Common myeloid progenitor, CD34-positive (primary cell): ENCODE data around the gene ENDOG.

Source experiments
- CTCF ChIA-PET: fragments of 350-600 bp; sonication (Branson Sonifier 250); formaldehyde crosslinking; loops from one replicate; lab custom pipeline; 2021; ENCODE audit warnings: antibody characterized with exemption; lab: Charles Lee
- POLR2A ChIA-PET: fragments of 350-600 bp; sonication (Branson Sonifier 250); formaldehyde crosslinking; loops from one replicate; lab custom pipeline; 2021; ENCODE audit warnings: antibody characterized with exemption; lab: Charles Lee
- DNase-seq, 3 donors: peaks; one replicate each; pipeline versions ENCODE4 v3.0.0 to v3.0.0-alpha.2; 2013
- H3K27ac ChIP-seq, 2 experiments: 1 replicate in 1 of 2; 2 replicates in 1 of 2; pipeline ENCODE4 v1.7.0; 2013; ENCODE audit warnings: inconsistent platforms in 2 of 2, low read length in 2 of 2, mild to moderate bottlenecking in 2 of 2, low read depth in 1 of 2, moderate library complexity in 1 of 2; ENCODE audit not compliant: severe bottlenecking in 2 of 2, insufficient read depth in 1 of 2, poor library complexity in 1 of 2
- H3K27me3 ChIP-seq, 5 experiments: replicated peaks in 2 of 5; 1 replicate in 3 of 5; 2 replicates in 2 of 5; pipeline versions ENCODE4 v1.6.1 to v1.7.0; 2013; ENCODE audit warnings: low read length in 4 of 5, mild to moderate bottlenecking in 2 of 5, moderate library complexity in 2 of 5, inconsistent platforms in 1 of 5; ENCODE audit not compliant: insufficient read depth in 5 of 5, control insufficient read depth in 4 of 5
- H3K36me3 ChIP-seq, 4 experiments: 1 replicate in 2 of 4; 2 replicates in 2 of 4; pipeline versions ENCODE4 v1.6.1 to v1.7.0; 2013; ENCODE audit warnings: low read length in 3 of 4, control low read depth in 1 of 4, mild to moderate bottlenecking in 1 of 4; ENCODE audit not compliant: control insufficient read depth in 4 of 4, insufficient read depth in 4 of 4
- H3K4me1 ChIP-seq, 4 experiments: 1 replicate in 3 of 4; 2 replicates in 1 of 4; pipeline versions ENCODE4 v1.6.1 to v1.7.1; 2013; ENCODE audit warnings: low read length in 3 of 4, mild to moderate bottlenecking in 3 of 4, control low read depth in 1 of 4, inconsistent platforms in 1 of 4, moderate library complexity in 1 of 4; ENCODE audit not compliant: control insufficient read depth in 4 of 4, insufficient read depth in 4 of 4; ENCODE audit errors: control extremely low read depth in 1 of 4
- H3K4me3 ChIP-seq, 7 experiments: 1 replicate in 4 of 7; 2 replicates in 3 of 7; pipeline versions ENCODE4 v1.5.1 to v1.7.0; 2013; ENCODE audit warnings: mild to moderate bottlenecking in 7 of 7, low read length in 6 of 7, moderate library complexity in 6 of 7, inconsistent platforms in 2 of 7, low read depth in 2 of 7, control low read depth in 1 of 7; ENCODE audit not compliant: insufficient read depth in 4 of 7, control insufficient read depth in 1 of 7; ENCODE audit errors: extremely low read depth in 1 of 7
- H3K9me3 ChIP-seq, 5 experiments: 1 replicate in 4 of 5; 2 replicates in 1 of 5; pipeline versions ENCODE4 v1.6.1 to v1.7.1; 2013; ENCODE audit warnings: low read length in 4 of 5, mild to moderate bottlenecking in 2 of 5, inconsistent platforms in 1 of 5, low read depth in 1 of 5, moderate library complexity in 1 of 5; ENCODE audit not compliant: control insufficient read depth in 4 of 5, insufficient read depth in 2 of 5; ENCODE audit errors: control extremely low read depth in 1 of 5
- WGBS: methylation state at CpG from one replicate; pipeline ENCODE4 v1.1.5; 2013; ENCODE audit not compliant: insufficient coverage; 5-methylcytosine and 5-hydroxymethylcytosine counted together

ENDOG gene

DNA sequence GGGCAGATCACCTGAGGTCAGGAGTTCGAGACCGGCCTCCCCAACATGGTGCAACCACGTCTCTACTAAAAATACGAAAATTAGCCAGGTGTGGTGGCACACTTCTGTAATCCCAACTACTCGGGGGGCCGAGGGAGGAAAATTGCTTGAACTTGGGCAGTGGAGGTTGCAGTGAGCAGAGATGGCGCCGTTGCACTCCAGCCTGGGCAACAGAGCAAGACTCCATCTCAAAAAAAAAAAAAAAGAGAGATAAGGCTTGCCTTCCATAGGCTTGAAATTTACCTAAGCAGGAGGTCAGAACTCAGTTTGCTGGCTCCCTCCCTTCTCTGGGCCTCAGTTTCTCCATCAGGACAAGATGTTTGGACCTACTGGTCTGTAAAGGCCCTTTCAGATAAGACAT, 10.0 kb downstream of the ENDOG start:
- DNase-seq, result no peak
- H3K27ac ChIP-seq, result no peak overlapping the region
- no peaks in the 10 kb centered on the region for H3K27me3 ChIP-seq
- POLR2A ChIA-PET, result interaction anchor here (0.6 kb wide), 1 partner anchor 56 kb away, joined by 5 read pairs; the partner anchor contains the start of gene ZER1
- 100% methylated on average over 7 of the region's 8 CpGs for WGBS
- H3K4me3 ChIP-seq, result peak overlapping the region in 3 of 7 experiments; percentile 97 to 99 (median 97)
- H3K9me3 ChIP-seq, result no peaks in the 10 kb centered on the region
- H3K36me3 ChIP-seq, result peaks cover 9 to 45% (median 40%) of the 10 kb centered on the region in 4 experiments
- peaks cover 0 to 17% (median 15%) of the 10 kb centered on the region in 4 experiments for H3K4me1 ChIP-seq
- CTCF ChIA-PET, result interaction anchor here (1.1 to 1.9 kb wide), 3 partner anchors 9 to 15 kb away, joined by 3 to 7 read pairs (median 7); partner anchors contain the start of gene ENDOG

DNA sequence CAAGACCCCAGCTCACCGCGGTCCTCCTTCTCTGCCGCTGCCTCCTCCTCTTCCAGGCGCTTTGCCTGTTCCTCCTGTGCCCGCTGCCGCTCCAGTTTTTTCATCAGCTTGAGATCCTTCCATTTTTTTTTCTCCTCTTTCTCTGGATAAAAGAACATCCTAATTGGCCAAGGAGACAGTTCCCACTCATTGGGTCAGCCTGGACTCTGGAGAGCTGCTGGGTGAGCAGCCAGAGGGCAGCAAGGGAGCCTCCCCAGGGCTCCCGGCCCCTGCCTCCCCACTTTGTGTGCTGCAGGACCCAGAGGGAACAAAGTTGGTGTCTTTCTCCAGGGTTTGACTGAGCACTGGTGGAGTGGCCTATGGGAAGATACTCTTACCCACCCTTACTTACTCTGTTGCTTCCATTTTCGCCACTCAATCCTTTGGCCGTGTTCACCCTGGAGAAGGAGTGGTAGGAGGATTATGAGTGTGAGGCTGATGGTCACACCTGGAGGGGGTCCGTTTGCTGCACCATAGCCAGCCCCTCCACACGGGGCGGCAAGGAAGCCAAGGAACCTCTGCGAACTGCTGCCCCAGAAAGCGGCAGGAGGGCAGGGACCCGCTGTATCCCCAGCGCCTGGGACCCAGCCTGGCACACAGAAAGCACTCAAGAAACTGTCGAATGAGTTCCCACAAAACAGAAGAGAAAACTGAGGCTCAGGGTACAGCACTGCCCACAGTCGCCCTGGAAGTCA, 10.6 kb downstream of the ENDOG start:
- CTCF ChIA-PET, result interaction anchor here (1.0 to 1.8 kb wide), 2 partner anchors 10 to 64 kb away, joined by 3 to 7 read pairs; no protein-coding TSS in a partner anchor
- no peaks in the 10 kb centered on the region for H3K9me3 ChIP-seq
- no peaks in the 10 kb centered on the region for H3K27me3 ChIP-seq
- POLR2A ChIA-PET, result interaction anchor here (0.6 to 0.9 kb wide), 2 partner anchors 10 to 57 kb away, joined by 3 to 5 read pairs; partner anchors contain the start of genes ENDOG and ZER1
- H3K27ac ChIP-seq, result peak overlapping the region; percentile 66 to 82
- DNase-seq, result no peak
- H3K4me3 ChIP-seq, result peak overlapping the region; percentile 66 to 99 (median 97)
- H3K4me1 ChIP-seq, result peaks cover 0 to 17% (median 15%) of the 10 kb centered on the region in 4 experiments
- peaks cover 9 to 44% (median 37%) of the 10 kb centered on the region in 4 experiments for H3K36me3 ChIP-seq
- WGBS, result 44% methylated on average over 14 of the region's 18 CpGs

DNA sequence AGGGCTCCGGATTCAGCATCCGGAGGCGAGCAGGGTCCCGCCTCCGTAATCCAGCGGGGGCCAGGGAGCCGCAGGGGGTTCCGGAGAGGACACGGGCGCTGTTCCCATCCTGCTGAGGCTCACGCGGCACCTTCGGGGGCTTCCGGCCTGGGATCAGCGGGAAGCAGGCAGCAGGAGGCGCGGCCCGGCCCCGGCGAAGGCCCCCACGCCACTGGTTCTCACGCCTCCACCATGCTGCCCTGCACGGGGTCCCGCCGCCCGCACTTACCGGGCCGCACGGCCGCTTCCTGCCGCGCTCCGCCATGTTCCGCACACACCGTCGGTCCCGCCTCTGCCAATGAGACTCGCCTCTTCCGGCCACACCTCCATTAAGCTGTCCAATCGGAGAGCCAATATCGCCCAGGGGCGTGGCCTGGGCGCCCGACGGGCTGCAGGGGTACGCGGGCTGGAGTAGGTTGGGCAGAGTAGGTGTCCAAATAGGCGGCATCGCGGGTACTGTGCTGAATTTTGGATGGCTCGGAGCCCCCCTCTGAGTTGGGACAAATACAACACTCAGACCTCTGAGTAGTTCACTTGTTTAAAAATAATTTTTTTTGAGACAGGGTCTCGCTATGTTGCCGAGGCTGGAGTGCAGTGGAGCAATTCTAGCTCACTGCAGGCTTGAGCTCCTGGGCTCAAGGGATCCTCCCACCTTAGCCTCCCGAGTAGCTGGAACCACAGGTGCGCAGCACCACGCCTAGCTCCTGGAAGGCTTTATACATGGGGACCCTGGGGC, 11.4 kb downstream of the ENDOG start, which contains the start of gene SPOUT1:
SPOUT1 (minus strand) TSS at position 318 of the 775 bp plus-strand sequence; CDS start at position 304, 14 bp downstream.
- CTCF ChIA-PET, result interaction anchor here (0.8 to 1.1 kb wide), 5 partner anchors 11 to 97 kb away, joined by 3 to 5 read pairs (median 3); no protein-coding TSS in a partner anchor
- 0% methylated on average over 39 of the region's 56 CpGs for WGBS
- no peaks in the 10 kb centered on the region for H3K27me3 ChIP-seq
- H3K36me3 ChIP-seq, result peaks cover 9 to 36% (median 30%) of the 10 kb centered on the region in 4 experiments
- peak; percentile 89 to 94 (median 94) for DNase-seq
- POLR2A ChIA-PET, result interaction anchor here (0.6 to 0.9 kb wide), 2 partner anchors 11 to 24 kb away, joined by 3 to 4 read pairs; partner anchors contain the start of gene ENDOG
- peak within 1 kb of the TSS; percentile 66 to 99 (median 97) for H3K4me3 ChIP-seq
- peak within 1 kb of the TSS; percentile 66 to 82 for H3K27ac ChIP-seq
- H3K9me3 ChIP-seq, result no peaks in the 10 kb centered on the region
- peaks cover 0 to 17% (median 15%) of the 10 kb centered on the region in 4 experiments for H3K4me1 ChIP-seq

DNA sequence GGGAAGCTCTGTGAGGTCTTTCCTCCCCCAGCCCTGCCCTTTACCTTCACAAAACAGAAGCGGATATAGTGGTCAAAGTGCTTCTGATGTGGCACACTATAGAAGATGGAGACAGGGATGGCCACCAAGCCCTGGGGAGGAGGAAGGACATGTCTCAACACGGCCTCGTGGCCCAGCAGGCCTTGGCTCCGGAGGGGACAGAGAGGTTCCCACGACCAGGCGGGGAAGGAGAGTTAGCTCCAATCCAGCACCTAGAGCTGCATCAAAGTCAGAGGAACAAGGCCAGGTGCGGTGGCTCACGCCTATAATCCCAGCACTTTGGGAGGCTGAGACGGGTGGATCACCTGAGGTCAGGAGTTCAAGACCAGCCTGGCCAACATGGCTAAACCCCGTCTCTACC, 15.4 kb downstream of the ENDOG start:
- H3K4me3 ChIP-seq, result no peak overlapping the region
- WGBS, result 95% methylated on average over 7 of the region's 10 CpGs
- no peak for DNase-seq
- H3K4me1 ChIP-seq, result peaks cover 0 to 12% (median 11%) of the 10 kb centered on the region in 4 experiments
- no peaks in the 10 kb centered on the region for H3K27me3 ChIP-seq
- CTCF ChIA-PET, result interaction anchor here (1.2 kb wide), 1 partner anchor 11 kb away, joined by 3 read pairs; no protein-coding TSS in a partner anchor
- POLR2A ChIA-PET, result no interaction called here
- no peak overlapping the region for H3K27ac ChIP-seq
- H3K9me3 ChIP-seq, result no peaks in the 10 kb centered on the region
- H3K36me3 ChIP-seq, result peaks cover 0 to 22% (median 10%) of the 10 kb centered on the region in 4 experiments

DNA sequence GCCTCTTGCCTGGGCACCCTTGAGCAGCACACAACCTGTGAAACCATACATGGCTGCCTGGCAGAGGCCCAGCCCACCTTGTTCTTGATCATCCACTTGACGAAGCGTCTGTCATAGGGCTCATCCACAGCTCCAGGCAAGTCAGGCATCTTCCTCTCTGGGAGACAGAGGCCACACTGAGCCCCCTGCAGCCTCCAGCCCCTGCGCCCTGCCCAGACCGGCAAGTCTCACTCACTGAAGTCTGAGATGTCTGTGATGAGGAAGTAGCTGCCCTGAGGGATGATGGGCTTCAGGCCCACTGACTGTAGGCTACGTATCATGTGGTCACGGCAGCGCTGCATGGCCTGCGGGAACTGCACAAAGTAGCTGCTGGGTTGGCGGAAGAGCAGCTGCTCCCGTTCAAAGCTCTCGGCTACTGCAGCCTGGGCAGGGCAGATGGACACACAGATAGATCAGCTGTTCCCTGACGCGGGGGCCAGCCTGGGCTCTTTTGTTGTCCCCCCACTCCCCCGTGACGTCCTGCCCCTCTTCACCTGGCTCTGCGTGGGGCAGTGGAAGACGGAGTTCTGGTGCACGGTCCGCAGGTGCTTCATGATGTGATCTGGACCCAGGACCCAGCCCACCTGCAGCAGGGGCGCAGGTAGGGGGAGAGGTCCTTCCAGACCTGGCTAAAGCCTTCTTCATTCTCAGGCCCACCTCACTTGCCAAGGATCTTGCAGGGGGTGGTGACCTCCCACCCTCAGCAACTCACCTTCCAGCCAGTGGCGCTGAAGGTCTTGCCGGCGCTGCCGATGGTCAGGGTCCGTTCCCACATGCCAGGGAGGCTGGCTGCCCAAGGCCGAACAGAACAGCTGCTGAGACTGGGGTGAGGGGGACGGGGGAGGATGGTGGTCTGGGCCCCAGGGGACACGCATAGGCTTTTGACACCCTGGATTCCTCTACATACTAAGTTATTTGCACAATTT, 17.2 kb downstream of the ENDOG start:
- DNase-seq, result no peak
- Histone ChIP-seq H3K9me3 (no peaks in the 10 kb centered on the region), H3K4me1 (no peaks in the 10 kb centered on the region), H3K4me3 (no peak overlapping the region), H3K27ac (no peak overlapping the region), H3K27me3 (no peaks in the 10 kb centered on the region), H3K36me3 (peaks cover 0 to 22% (median 10%) of the 10 kb centered on the region in 4 experiments)
- CTCF ChIA-PET, result no interaction called here
- 97% methylated on average over 20 of the region's 28 CpGs for WGBS
- POLR2A ChIA-PET, result no interaction called here

DNA sequence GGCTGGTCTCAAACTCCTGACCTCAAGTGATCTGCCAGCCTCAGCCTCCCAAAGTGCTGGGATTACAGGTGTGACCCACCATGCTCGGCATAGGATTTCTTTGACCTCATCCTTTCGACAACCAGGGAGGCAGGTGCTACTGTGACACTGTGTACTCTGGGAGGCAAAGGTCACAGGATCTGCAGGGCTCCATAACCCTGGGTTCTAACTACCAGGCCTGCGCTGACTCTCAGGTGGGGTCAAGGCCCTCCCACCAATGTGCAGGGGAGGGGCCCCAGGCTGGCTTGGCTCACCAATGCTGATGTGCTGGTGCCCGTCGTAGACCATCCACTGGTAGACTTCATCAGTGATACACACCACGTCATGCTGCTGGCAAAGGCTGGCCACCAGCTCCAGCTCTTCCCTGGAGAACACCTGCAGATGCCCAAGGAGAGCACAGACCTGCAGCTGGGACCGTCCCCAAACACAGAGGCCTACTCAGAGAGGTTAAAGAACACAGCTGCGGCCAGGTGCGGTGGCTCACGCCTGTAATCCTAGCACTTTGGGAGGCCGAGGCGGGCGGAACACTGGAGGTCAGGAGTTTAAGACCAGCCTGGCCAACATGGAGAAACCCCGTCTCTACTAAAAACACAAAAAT, 18.3 kb downstream of the ENDOG start:
- ChIA-PET POLR2A (no interaction called here), CTCF (no interaction called here)
- Histone ChIP-seq H3K9me3 (no peaks in the 10 kb centered on the region), H3K4me1 (no peaks in the 10 kb centered on the region), H3K27ac (no peak overlapping the region), H3K27me3 (no peaks in the 10 kb centered on the region), H3K4me3 (no peak overlapping the region), H3K36me3 (peaks cover 0 to 22% (median 12%) of the 10 kb centered on the region in 4 experiments)
- DNase-seq, result no peak
- WGBS, result 92% methylated on average over 11 of the region's 14 CpGs
